ENCODE data around the gene RORC. TPM values are rescaled to one million over a fixed set of nuclear protein-coding genes. Genes with fewer than 3 reads are reported as not detected.
"Not testable (repeated sequence)": the region's sequence is repeated elsewhere in the genome, so short reads cannot be mapped to it uniquely, and the experiment has no call there.

RORC gene
- total RNA-seq = not detected in 2 replicates

DNA sequence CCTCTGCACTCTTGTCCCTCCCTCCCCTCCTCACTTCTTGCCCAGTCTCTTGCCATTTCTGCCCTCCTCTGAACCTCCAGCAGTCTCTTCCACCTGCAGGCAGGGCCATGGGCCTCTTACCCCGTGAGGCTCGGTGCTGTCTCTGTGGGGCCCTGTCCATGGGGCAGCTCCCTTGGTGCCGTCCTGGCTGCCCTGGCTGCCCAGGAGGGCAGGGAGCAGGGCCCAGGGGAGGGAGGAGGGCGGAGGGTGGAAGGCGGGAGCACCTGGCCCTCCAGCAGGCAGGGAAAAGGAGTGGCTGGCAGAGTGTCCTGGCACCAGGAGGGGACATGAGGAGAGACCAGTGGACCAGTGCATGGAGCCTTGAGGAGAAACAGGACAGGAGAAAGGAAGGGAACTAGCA, at the start of gene RORC:
TSS of gene RORC (minus strand) at position 198 of the 400 bp plus-strand sequence. CDS start at position 160, 38 bp downstream.
- no peak for DNase-seq (ENCODE audit: low read depth in 2 of 2)

DNA sequence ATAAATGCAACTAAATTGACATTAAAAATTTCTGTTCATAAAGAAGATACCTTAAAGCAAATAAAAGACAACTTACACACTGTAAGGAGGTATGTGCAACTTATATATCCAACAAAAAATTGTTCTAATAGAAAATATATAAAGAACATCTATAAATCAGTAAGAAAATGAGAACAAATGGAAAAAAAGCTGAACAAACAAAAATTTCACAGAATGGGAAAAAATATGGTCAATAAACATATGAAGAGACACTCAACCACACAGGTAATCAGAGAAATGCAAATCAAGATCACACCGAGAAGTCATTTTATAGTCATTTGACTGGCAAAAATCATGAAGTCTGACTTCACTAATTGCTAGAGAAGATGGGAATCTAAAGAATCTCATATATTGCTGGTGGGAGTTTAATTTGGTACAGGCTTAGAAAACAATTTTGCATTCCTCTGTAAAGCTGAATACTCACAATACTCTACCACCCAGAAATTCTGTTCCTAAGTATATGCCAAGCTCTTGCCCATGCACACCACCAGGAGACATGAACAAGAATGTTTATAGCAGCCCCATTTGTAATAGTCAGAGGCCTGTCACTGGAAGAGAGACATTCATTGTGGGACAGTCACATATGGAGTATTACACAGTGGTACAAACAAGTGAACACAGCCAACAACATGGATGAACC, 44.0 kb upstream of the RORC start:
- DNase-seq (ENCODE audit: low read depth in 2 of 2) = no peak

DNA sequence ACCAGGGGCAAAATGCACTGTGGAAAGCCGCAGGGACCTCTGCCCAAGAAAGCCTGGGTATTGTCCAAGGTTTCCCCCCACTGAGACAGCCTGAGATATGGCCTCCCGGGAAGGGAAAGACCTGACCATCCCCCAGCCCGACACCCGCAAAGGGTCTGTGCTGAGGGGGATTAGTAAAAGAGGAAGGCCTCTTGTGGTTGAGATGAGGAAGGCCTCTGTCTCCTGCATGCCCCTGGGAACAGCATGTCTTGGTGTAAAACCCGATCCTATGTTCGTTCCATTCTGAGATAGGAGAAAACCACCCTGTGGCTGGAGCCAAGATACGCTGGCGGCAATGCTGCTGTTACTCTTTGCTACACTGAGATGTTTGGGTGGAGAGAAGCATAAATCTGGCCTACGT, 41.2 kb upstream of the RORC start:
- DNase-seq (ENCODE audit: low read depth in 2 of 2) = not testable (repeated sequence)

DNA sequence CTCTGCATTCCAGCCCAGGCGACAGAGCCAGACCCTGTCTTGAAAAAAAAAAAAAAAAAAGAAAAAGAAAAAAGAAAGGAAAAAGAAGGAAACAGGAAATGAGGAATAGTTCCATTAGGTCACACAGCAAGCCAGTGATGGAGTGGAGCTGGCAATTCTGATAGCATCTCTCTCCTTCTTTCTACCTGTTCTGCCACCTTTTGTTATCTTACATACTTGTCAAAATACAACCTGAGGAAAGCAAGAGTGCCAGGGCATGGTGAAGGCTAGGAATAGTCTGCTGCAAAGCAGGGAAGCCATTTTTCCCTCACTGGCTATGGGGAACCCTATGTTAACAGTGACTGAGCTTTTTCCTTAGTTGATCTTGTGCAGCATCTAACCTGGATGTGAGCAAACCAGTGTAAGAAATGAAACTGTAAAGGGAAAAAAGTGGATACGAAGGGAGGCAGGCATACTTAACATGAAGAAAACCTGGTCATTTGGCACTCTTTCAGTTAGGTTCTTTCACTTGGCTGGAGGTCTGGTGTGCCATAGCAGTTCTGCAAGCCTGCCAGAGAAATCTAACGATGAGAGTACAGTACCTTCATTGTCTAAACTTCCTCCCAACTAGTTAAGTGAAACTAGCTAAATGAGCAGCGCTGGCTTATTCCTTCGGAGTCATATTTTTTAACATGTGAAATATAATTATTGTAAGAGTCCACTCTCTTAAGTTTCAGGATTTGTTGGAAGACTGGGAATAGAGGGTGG, 39.9 kb upstream of the RORC start:
- no peak for DNase-seq (ENCODE audit: low read depth in 2 of 2)

DNA sequence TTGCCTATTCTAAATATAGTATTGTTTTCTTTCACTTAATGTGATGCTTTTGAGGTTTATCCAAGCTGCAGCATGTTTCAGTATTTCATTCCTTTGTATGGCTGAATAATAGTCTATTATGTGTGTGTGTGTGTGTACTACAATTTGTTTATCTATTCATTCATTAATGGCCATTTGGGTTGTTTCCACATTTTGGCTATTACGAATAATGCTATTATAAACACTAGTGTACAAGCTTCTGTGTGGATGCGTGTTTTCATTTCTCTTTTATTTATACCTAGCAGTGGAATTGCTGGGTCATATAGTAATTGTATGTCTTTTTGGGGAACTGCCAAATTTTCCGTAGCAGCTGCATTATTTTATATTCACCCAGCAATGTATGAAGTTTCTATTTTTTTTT, 36.9 kb upstream of the RORC start:
- peak in 1 of 2 donors; percentile 47 for DNase-seq (ENCODE audit: low read depth in 2 of 2)

- peak; percentile 56 to 94 for DNase-seq (ENCODE audit: low read depth in 2 of 2)
Observed at GRCh38 chr1:151867765-151868411, 36.3 kb upstream of the RORC start.

- DNase-seq (ENCODE audit: low read depth in 2 of 2) = no peak
Observed at GRCh38 chr1:151867321-151867720, 35.7 kb upstream of the RORC start.

DNA sequence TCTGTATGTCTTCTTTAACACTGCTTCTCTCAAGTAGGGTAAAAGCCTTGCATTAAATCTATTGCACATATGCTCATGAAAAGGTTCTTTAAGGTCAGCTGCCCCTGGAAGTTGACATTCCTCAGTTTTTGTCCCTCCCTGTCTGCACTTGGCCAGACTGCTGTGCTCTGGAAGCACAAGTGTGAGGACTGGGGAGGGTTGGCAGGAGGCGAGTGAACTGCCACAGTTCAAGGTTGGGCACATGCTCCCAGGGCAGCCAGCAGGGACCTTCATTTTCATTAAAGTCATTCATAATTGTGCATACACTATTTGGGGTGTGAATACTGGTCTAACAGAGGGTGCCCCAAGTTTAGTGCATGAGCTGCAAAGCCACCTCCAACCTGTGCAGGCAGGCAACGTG, 32.8 kb upstream of the RORC start:
- no peak for DNase-seq (ENCODE audit: low read depth in 2 of 2)

- no peak for DNase-seq (ENCODE audit: low read depth in 2 of 2)
Observed at GRCh38 chr1:151862604-151863003, 31.0 kb upstream of the RORC start.

DNA sequence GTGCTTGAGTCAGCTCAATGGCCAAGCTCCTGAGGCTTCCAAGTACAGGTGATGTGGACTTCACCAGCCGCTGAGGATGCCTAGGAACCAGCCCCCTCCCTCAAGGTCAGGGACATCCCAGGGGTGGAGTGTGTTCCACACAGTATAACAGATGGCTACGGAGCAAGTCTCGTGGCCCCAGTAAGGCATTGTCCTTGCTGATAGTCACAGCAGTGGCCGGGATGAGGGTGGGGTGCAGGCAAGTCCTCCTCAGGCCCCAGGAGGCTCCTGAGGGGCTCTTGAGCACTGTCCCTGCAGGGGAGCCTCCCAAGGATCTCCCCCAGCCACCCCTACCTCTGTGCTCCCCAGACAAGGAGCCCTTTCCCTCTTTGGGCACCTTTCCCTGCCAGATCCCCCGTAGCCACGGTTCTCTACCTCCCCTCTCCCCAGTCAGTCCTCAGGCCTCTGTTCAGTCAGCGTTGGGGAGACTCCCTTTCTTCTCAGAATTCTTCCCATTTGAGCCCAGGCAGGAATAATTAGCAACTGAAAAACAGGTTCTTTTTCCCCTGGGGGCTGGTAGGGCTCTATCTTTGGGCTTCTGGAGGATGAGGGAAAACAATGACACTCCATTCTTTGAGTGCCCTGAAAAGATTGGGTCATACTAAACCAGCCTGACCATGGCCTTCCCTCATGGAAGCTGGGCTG, 29.0 kb upstream of the RORC start:
- no peak for DNase-seq (ENCODE audit: low read depth in 2 of 2)

DNA sequence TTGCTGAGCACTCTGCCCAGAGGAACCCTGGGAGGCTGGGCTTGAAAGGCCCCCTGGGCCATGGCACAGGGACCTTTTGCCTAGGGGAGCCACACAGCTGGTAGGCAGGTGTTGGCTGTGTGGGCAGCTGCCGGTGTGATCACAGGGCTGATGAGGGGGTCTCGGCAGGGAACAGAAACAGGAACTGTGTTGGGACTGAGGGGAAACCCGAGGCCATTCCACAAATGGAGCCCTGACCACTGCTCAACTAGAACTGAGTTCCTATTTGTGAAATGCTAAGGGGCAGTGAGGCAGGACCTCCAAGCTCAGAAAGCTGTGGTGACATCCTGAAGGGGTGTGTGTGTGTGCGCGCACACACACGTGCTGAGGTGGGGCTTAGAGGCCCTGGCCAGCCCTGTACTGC, 28.3 kb upstream of the RORC start:
- DNase-seq (ENCODE audit: low read depth in 2 of 2) = no peak

GRCh38 chr1:151858886-151859665, 27.5 kb upstream of the RORC start:
- DNase-seq (ENCODE audit: low read depth in 2 of 2) = no peak

GRCh38 chr1:151858030-151858746, 26.6 kb upstream of the RORC start:
- DNase-seq (ENCODE audit: low read depth in 2 of 2) = no peak

DNA sequence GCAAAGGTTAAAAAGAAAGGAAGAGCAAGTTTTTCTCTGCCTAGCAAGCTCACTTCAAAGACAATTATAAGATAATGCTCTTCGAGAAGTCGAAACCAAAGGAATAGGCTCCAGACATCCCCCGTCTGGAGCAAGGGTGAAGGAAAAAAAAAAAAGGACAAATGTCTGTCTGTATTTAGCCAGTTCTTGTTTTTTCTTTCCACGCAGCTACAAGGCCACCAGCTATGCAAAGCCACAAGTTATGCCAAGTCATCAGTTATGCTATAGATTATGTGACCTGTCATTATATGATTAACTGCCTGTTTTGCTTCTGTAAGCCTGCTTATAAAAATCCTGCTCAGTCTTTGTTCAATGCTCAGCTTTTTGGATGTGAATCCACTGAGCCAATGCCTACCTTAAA, 24.3 kb upstream of the RORC start:
- no peak for DNase-seq (ENCODE audit: low read depth in 2 of 2)

DNA sequence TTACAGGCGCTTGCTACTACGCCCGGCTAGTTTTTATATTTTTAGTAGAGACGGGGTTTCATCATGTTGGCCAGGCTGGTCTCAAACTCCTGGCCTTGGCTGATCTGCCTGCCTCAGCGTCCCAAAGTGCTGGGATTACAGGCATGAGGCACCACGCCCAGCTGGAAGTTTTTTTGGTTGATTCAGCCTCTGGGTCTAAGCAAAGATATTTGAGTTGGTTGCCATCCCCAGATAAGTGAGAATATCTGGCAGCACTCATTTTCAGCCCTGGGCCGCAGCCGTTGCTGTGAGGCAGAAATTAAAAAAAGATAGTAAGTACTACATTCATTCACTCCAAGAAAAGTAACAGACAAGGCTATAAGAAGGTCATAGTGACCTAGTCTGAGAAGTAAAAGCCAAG, 23.9 kb upstream of the RORC start:
- DNase-seq (ENCODE audit: low read depth in 2 of 2) = not testable (repeated sequence)

DNA sequence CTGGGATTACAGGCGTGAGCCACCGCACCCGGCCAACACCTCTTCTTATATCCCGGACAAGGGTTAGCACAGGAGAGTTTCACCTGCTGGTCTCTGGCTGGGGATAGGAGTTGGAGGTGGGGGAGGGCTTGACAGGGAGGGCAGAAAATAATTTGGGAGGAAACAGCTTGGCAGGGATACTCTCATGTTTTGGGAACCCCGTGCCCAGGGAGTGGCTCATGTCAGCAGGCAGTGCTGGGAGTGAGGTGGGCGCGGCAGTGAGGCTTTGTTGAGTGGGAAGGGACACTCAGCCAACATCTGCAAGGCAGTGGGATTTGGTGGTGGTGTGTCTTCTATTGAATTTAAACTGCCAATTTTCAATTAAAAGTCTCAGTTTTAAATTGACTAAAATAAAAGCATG, 23.1 kb upstream of the RORC start:
- DNase-seq (ENCODE audit: low read depth in 2 of 2) = no peak

DNA sequence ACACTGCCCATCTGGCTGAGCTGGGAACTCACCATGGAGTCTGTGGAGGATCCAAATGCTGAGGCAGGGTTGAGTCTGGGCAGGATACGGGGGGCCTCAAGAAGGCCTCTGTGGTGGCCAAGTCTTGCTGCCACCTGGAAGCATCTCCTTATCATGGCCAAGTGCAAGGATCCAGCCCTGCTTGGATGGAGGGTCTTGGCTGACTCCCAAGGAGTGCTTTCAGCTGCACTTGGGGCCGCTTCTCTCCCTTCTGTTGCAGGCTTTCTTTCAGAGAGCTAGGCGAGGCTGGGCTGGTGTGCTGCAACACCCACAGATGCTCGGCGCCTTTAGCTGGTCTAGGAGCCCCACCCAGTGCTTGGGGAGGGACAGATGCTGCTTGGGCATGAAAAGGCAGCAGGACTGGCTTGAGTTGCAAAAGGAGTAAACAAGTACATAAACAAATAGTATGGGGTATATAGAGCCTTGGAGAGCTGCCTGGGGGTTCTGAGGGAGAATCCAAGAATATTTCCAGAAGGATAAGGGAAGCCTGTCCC, 21.9 kb upstream of the RORC start, which contains the start of gene THEM5:
TSS of gene THEM5 (minus strand) at position 302 of the 533 bp plus-strand sequence. CDS start at position 155, 147 bp downstream.
- DNase-seq (ENCODE audit: low read depth in 2 of 2) = no peak

DNA sequence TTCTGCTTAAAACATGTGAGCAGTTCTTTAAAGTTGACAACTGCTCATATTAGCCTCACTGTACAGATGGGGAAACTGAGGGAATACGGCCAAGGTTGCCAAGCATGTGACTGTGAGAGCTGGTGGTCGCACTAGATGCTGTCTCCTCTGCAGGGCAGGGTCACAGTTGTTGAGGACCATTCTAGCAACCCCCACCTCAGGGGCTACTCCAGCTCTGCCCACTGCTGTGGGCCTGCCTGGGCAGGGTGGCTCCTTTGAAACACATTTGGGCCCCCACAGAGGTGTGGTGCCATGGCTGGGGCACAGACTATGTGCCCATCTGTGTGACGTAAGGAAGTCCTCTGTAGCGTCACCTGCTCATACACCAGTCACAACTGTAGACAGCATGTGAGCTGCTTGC, 21.1 kb upstream of the RORC start:
- no peak for DNase-seq (ENCODE audit: low read depth in 2 of 2)

DNA sequence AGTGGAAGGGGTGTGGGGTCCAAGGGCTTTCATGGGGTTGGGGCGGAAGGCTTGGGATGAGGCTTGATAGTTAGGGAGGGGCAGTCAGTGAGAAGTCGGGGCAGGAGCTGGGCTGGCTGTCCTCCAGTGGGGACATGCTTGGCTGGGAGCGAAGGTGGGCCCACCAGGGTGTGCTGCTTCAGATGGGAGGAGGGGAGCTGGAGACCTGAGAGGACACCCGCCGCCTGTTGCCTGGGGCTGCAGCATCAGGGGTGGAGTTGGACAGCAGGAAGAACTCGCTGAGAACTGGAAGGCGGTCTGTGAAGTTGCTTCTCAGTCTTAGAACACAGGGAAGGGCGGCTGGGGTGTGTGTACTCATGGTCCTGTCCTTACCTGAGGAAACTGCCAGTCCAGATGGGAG, 20.3 kb upstream of the RORC start:
- DNase-seq (ENCODE audit: low read depth in 2 of 2) = no peak

DNA sequence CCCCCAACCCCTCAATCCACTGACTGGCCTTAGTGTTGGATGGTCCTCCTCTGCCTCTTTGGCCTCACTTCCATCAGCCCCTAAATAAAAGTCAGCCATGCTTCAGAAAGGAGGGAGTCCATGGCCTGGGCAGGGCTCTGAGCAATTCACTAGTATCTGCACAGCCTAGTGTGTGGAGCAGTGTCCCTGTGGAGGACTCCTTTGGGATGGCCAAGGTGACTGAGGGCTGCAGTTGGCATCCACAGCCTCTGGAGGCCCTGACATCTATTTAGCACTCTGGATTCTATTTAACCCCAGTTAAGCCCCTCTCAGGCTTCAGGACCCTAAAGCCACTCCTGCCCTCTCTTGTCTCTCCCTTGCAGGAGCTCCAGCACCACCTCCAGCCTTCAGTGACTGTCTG, 18.3 kb upstream of the RORC start:
- no peak for DNase-seq (ENCODE audit: low read depth in 2 of 2)

All from lung microvascular endothelial cell (primary cell).